C4-2B (cell line): ENCODE results near the gene PKD1L1.

ENCODE experiments used
- H3K27ac ChIP-seq: fragments of 450-650 bp; 2 replicates; pipeline ENCODE4 v1.5.1; 2017
- ZFX ChIP-seq: fragments of 450-650 bp; IDR thresholded peaks from 2 replicates; pipeline ENCODE4 v1.6.1; 2017
- TF ChIP-seq, protein P1 (sequence below): fragments of 450-650 bp; conservative IDR thresholded peaks from 2 replicates; pipeline ENCODE4 v1.5.1; 2017; ENCODE audit warnings: mild to moderate bottlenecking

PKD1L1 gene

DNA sequence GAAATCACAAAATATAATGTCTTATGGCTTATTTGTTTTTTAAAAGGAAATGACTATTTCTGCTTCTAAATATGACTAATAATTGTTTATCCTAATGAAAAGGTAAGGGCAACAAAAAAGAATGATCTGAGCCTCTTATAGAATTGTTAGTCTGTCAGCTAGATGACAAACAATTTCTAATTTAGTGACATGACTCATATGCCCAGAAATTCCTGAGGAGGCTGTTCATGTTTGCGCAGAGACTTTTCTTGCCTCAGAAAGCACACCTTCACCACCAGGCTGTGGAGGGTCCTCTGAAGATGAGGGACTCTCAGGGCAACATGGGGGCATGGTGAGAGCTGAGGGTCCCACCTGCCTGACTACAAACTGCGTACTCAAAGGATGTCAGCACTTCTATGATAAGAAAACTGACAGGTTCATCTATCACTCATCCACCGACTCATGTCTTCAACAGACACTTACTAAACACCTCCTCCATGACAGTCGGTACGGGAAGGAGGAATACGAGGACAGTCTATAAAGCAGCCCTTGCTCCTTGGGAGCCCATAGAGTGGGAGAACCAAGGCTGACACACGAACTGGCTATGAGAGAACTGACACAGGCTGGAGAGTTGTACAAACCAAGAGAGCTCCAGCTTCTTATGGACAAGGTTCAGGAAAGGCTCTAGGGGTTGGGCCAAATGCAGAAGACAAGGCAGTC lies 102.0 kb downstream of the PKD1L1 start:
- TF ChIP-seq, protein P1, sequence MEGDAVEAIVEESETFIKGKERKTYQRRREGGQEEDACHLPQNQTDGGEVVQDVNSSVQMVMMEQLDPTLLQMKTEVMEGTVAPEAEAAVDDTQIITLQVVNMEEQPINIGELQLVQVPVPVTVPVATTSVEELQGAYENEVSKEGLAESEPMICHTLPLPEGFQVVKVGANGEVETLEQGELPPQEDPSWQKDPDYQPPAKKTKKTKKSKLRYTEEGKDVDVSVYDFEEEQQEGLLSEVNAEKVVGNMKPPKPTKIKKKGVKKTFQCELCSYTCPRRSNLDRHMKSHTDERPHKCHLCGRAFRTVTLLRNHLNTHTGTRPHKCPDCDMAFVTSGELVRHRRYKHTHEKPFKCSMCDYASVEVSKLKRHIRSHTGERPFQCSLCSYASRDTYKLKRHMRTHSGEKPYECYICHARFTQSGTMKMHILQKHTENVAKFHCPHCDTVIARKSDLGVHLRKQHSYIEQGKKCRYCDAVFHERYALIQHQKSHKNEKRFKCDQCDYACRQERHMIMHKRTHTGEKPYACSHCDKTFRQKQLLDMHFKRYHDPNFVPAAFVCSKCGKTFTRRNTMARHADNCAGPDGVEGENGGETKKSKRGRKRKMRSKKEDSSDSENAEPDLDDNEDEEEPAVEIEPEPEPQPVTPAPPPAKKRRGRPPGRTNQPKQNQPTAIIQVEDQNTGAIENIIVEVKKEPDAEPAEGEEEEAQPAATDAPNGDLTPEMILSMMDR = no peak
- TF ChIP-seq ZFX = no peak
- no peak overlapping the region for H3K27ac ChIP-seq

DNA sequence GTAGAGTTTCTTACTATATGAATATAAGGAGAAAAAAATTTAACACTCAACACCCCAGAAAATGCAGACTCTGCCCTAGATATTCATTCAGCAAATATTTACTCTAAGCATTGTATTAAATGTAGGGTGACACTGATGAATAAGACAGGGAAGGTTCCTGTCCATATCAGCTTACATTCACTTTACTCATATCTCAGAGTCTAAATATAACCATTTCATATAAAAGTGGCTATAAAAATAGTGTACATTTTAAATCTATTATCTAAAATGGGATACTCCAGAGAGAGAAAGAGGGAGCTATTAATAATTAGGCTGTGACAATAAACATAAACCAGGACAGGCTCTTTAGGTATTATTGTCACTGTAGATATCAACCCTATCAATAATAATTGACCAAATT lies 104.0 kb downstream of the PKD1L1 start:
- TF ChIP-seq, protein P1 = no peak
- no peak for TF ChIP-seq ZFX
- H3K27ac ChIP-seq = no peak overlapping the region

DNA sequence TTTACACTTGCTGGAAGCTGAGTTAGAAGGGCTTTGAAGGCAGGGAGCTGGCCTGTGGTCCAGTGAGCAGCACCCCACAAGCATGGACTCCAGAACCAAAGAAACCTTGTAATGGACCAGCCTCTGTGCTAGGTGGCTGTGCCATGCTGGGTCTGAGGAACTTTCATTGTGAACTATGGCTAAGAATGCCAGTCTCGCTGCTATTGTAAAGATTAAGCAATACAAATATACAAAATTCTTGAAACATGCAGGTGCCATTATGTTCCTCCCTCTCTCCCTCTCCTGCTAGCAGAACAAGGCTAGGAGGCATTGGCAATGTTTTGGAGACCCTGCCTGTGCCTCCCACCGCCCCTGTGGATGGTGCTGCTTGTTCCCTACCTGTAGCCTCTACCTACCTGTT lies 105.0 kb downstream of the PKD1L1 start:
- no peak overlapping the region for H3K27ac ChIP-seq
- TF ChIP-seq ZFX = no peak
- TF ChIP-seq, protein P1 = no peak

DNA sequence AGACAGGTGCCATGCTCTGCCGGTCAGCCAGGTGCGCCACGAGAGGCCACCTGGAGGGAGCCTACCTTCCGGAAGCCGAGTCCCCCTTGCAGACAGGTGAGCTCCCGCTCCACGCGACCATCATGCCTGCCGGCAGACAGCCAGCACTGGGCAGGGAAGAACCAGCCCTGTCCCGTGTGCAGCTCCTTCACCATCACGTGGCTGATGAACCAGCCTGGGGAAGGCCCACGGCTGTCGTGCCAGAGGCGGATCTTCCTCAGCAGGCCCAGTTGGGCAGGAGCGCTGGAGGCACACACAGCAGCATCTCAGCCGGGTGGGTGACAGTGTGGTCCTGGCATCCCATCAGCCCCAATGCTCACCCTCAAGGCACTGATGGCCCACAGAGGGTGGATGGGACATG lies 108.9 kb downstream of the PKD1L1 start:
- H3K27ac ChIP-seq = no peak overlapping the region
- TF ChIP-seq, protein P1 = no peak
- no peak for TF ChIP-seq ZFX

DNA sequence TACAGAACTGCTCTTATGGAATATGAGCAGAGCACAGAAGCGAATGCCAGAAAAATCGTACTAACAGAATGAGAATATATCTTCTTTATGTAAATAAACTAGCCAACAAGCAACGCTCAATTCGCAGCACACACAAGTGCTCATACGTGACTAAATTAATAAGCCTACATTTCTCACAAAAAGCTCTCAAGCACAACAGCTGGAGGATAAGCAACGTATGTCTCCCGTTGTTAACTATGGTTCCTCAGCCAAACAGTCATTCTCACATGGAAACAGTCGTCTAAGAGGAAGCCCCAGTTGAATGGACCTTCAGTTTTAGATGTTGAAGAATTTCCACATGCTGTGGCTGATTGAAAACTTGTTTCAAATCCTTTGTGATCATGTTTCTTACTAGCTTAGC lies 110.4 kb downstream of the PKD1L1 start:
- no peak overlapping the region for H3K27ac ChIP-seq
- no peak for TF ChIP-seq ZFX
- TF ChIP-seq, protein P1 = no peak

DNA sequence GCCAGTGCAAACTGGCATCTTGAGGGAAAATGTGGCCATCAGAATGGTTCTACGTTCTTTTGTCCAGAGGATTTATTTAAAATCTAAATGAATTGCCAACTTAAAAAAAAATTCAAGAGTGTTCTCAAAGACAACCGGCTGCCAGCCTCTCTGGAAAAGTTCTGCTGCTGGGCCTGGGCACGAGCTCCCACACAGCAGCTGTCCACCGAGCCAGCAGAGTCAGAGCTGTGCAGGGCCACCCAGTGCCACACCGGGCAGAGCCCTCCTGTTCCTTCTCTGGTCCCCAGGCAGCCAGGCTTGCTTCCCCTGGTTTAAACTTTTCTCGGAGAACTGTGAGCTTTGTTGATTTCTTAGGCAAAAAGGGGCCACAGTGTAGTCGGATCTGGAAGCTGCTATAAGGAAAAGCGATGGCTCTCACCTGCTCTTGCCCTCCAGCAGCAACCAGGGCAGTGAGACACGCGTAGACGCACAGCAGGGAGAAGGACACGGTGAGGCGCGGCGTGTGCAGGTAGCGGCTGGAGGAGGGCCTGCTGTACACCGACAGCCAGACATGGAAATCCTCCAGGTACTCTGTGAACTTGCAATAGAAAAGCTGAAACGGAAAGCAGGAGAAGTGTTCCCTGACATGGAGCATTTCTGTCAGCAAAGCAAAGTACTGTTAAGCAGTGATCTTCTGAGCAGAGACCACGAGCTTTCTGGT lies 111.6 kb downstream of the PKD1L1 start:
- H3K27ac ChIP-seq = no peak overlapping the region
- TF ChIP-seq, protein P1 = no peak
- TF ChIP-seq ZFX = no peak

DNA sequence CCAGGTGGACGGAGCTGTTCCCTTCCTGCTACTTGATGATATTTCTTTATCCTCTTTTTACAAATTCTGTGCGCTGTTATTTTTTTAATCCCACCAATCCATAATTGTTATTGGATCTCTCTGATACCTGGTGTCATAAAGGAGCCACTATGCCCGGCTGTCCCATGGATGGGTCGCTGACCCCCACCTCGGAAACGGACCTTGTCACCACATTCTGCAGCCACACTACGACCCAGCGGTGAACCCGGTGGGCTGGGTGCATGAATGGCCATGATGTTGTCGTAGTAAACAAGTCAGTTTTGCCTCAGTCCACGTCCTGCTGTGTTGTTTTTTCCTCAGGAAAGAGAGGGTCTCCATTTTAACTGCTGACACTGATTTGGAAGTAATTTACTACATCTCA lies 112.2 kb downstream of the PKD1L1 start:
- H3K27ac ChIP-seq = no peak overlapping the region
- TF ChIP-seq ZFX = no peak
- TF ChIP-seq, protein P1 = no peak
